ENCODE data around the gene MDN1.

DNA sequence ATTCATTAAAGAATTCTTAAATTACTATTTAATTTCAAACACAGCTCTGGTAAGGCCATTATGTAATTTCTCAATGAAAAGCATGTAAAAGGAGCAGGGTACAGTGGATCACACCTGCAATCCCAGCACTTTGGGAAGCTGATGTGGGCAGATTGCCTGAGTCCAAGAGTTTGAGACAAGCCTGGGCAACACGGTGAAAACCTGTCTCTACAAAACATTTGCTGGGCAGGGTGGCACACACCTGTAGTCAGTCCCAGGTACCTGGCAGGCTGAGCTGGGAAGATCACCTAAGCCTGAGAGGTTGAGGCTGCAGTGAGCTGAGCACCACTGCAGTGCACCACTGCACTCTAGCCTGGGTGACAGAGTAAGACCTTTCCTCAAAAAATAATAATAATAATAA lies 37.4 kb downstream of the MDN1 start:
- TF ChIP-seq, protein P1, sequence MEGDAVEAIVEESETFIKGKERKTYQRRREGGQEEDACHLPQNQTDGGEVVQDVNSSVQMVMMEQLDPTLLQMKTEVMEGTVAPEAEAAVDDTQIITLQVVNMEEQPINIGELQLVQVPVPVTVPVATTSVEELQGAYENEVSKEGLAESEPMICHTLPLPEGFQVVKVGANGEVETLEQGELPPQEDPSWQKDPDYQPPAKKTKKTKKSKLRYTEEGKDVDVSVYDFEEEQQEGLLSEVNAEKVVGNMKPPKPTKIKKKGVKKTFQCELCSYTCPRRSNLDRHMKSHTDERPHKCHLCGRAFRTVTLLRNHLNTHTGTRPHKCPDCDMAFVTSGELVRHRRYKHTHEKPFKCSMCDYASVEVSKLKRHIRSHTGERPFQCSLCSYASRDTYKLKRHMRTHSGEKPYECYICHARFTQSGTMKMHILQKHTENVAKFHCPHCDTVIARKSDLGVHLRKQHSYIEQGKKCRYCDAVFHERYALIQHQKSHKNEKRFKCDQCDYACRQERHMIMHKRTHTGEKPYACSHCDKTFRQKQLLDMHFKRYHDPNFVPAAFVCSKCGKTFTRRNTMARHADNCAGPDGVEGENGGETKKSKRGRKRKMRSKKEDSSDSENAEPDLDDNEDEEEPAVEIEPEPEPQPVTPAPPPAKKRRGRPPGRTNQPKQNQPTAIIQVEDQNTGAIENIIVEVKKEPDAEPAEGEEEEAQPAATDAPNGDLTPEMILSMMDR (IDR thresholded peaks at IDR 0.05 in 4 of 5, conservative IDR thresholded peaks at IDR 0.05 in 1 of 5), result no peak
- TF ChIP-seq POLR2A (IDR thresholded peaks at IDR 0.05), result no peak

All from gastrocnemius medialis (tissue), 4 donors.